IPS DF 4.7 (cell line): ENCODE results near the gene AGXT.

Source experiments
- DNase-seq: peaks from one replicate; pipeline ENCODE4 v3.0.0-alpha.2; 2013; ENCODE audit warnings: low spot score; ENCODE audit errors: extremely low read depth

Gene AGXT

GRCh38 chr2:240898108-240898730 is 29.6 kb downstream of the AGXT start:
- DNase-seq = no peak

GRCh38 chr2:240898731-240899467 is 30.3 kb downstream of the AGXT start:
- no peak for DNase-seq

GRCh38 chr2:240899468-240899865 is 30.8 kb downstream of the AGXT start:
- DNase-seq = no peak

- DNase-seq = no peak
Observed at GRCh38 chr2:240900141-240900860, 31.7 kb downstream of the AGXT start.

- DNase-seq = no peak
Observed at GRCh38 chr2:240901986-240902614, 33.5 kb downstream of the AGXT start.

GRCh38 chr2:240902615-240903041 is 34.0 kb downstream of the AGXT start:
- DNase-seq = no peak

- no peak for DNase-seq
Observed at GRCh38 chr2:240903191-240904060, 34.8 kb downstream of the AGXT start.

- no peak for DNase-seq
Observed at GRCh38 chr2:240904216-240905175, 35.9 kb downstream of the AGXT start.

- no peak for DNase-seq
Observed at GRCh38 chr2:240905176-240905781, 36.7 kb downstream of the AGXT start.

GRCh38 chr2:240906141-240906910 is 37.7 kb downstream of the AGXT start, which contains the start of gene CROCC2:
CROCC2 (plus strand) TSS chr2:240906336; CDS start chr2:240906514, 178 bp downstream.
- DNase-seq = no peak

- DNase-seq = no peak
Observed at GRCh38 chr2:240906911-240907590, 38.4 kb downstream of the AGXT start.

GRCh38 chr2:240909216-240909974 is 40.8 kb downstream of the AGXT start:
- DNase-seq = no peak

- DNase-seq = no peak
Observed at GRCh38 chr2:240911641-240912265, 43.1 kb downstream of the AGXT start.

GRCh38 chr2:240912878-240913809 is 44.5 kb downstream of the AGXT start:
- DNase-seq = no peak

- peak; percentile 49 for DNase-seq
Observed at GRCh38 chr2:240913810-240914644, 45.4 kb downstream of the AGXT start.
